ENCODE measurements around the gene NOP9. TPM values are rescaled to one million over a fixed set of nuclear protein-coding genes. Genes with fewer than 3 reads are reported as not detected.

NOP9 gene
- total RNA-seq, 3 donors from 2014 or later: 24.1 to 29.2 (median 29.1) TPM

DNA sequence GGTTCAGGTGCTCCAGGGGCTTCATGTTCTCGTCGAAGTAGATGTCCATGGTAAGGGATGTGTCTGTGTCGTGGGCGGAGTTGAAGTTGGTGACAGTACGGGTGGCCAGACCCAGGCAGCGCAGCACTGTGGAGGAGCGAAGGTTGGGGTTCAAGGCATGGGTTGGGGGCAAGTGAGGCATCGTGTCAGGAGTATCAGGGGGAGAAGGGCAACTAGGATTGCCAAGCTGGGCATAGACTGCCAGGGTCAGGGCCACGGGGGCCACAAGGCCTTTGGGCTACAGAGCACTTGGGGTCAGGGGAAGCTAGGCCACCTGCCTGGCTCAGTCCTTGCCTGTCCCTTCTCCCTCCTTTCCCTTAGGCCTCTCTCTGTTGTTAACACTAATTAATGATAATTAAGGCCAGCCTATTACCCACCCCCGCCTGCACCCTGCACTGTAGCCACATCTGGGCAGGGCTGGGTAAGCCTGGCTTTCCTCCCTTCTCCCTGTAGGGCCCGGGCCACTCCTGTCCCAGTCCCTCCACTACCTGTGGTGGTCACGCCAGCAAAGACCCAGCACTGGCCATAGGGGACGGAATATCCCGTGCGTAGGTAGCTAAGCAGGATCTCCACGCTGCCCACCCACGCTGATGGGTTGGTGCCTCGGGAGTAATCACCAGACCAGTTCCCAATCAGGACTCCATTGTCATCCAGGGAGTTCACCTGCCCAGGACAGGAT is 40.9 kb upstream of the NOP9 start:
- H3K4me3 ChIP-seq: no peak overlapping the region
- no peak for ATAC-seq
- H3K4me1 ChIP-seq (ENCODE audit: low read depth): no peaks in the 10 kb centered on the region
- no peaks in the 10 kb centered on the region for H3K36me3 ChIP-seq (ENCODE audit: low read depth)
- intact Hi-C loops (cut with DNase I, micrococcal nuclease): no loop called here
- TF ChIP-seq, protein P1, sequence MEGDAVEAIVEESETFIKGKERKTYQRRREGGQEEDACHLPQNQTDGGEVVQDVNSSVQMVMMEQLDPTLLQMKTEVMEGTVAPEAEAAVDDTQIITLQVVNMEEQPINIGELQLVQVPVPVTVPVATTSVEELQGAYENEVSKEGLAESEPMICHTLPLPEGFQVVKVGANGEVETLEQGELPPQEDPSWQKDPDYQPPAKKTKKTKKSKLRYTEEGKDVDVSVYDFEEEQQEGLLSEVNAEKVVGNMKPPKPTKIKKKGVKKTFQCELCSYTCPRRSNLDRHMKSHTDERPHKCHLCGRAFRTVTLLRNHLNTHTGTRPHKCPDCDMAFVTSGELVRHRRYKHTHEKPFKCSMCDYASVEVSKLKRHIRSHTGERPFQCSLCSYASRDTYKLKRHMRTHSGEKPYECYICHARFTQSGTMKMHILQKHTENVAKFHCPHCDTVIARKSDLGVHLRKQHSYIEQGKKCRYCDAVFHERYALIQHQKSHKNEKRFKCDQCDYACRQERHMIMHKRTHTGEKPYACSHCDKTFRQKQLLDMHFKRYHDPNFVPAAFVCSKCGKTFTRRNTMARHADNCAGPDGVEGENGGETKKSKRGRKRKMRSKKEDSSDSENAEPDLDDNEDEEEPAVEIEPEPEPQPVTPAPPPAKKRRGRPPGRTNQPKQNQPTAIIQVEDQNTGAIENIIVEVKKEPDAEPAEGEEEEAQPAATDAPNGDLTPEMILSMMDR (IDR thresholded peaks at IDR 0.05): no peak
- DNase-seq: peak in 1 of 3 donors; percentile 15
- no peaks in the 10 kb centered on the region for H3K9me3 ChIP-seq

DNA sequence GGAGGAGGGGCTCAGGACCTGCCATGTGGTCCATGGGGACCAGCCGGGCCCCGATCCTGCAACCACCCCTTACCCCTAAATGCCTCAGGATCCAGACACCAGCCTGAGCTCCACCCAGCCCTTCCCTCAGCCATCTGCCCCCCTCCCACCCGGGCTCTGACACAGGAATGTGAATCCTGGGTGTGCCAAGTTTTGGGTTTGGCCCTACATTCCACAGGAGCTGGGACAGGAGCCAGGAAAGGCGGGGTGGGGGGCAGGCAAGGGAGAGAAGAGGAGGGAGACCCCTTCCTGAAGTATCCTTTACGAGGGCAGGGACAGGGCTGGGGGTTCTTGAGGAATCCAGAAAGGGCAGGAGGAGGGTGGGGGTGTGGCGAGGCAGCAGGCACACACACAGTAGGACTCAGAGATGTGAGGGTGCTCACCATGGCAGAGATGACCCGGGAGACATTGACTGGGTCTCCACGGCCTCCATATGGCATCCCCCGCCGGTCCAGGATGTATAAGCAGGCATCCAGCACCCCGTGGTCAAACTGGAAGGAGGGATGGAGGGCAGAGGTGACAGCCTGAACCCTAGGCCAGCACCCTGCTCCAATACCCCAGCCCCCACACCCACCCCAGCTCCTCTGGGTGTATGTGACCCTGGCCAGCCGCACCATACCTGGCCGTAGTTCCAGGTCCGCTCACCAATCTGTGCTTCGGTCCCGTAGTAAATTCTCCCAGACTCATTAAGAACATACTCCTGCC is 40.2 kb upstream of the NOP9 start:
- Histone ChIP-seq H3K36me3 (ENCODE audit: low read depth) (no peaks in the 10 kb centered on the region), H3K4me3 (no peak overlapping the region), H3K4me1 (ENCODE audit: low read depth) (no peaks in the 10 kb centered on the region), H3K9me3 (no peaks in the 10 kb centered on the region)
- TF ChIP-seq, protein P1 (IDR thresholded peaks at IDR 0.05): no peak
- intact Hi-C loops (cut with DNase I, micrococcal nuclease): no loop called here
- no peak for ATAC-seq
- peak in 1 of 3 donors; percentile 18 for DNase-seq

GRCh38 chr14:24260026-24260779 is 39.4 kb upstream of the NOP9 start:
- no peaks in the 10 kb centered on the region for H3K9me3 ChIP-seq
- no peaks in the 10 kb centered on the region for H3K36me3 ChIP-seq (ENCODE audit: low read depth)
- no peaks in the 10 kb centered on the region for H3K4me1 ChIP-seq (ENCODE audit: low read depth)
- intact Hi-C loops (cut with DNase I, micrococcal nuclease): no loop called here
- ATAC-seq: no peak
- no peak overlapping the region for H3K4me3 ChIP-seq
- peak in 1 of 3 donors; percentile 7 for DNase-seq
- TF ChIP-seq, protein P1 (IDR thresholded peaks at IDR 0.05): no peak

- intact Hi-C loops (cut with DNase I, micrococcal nuclease): no loop called here
- Histone ChIP-seq H3K4me1 (ENCODE audit: low read depth) (no peaks in the 10 kb centered on the region), H3K4me3 (no peak overlapping the region), H3K9me3 (no peaks in the 10 kb centered on the region), H3K36me3 (ENCODE audit: low read depth) (no peaks in the 10 kb centered on the region)
- TF ChIP-seq, protein P1 (IDR thresholded peaks at IDR 0.05): no peak
- ATAC-seq: no peak
- DNase-seq: peak in 1 of 3 donors; percentile 5
Measured at GRCh38 chr14:24260780-24261157, 38.9 kb upstream of the NOP9 start.

DNA sequence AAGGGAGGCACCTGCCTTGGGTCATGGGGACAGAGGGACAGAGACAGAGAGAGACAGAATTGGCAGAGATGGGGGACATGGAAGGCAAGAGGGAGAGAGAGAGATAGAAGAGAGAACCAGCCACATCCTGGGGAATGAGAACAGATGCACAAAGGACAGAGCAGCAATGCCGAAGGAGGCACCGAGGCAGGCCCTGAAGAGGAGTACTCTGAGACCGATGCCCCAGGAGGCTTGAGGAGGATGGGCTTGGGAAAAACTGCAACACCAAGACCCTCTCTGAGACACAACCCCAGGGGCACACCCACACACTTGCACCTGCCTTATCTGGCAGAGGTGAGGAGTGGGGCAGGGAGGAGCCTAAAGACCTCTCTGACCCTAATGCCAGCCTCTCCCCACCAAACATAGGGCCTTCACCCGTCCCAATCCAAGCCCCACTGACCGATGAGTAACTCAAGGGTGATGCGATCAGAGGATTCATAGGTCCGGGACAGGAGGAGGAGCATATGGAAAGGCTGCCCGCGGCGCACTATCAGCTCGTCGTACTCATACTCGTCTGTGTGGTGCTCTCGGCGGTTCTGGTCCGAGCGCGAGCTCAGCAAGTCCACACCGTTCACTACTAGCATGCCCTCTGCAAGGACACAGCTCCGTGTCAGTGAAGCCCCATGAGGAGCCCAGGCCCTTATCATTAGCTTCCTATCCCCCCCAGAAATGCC is 38.2 kb upstream of the NOP9 start:
- TF ChIP-seq, protein P1 (IDR thresholded peaks at IDR 0.05): no peak
- no peaks in the 10 kb centered on the region for H3K9me3 ChIP-seq
- no peak for ATAC-seq
- H3K4me1 ChIP-seq (ENCODE audit: low read depth): no peaks in the 10 kb centered on the region
- no peaks in the 10 kb centered on the region for H3K36me3 ChIP-seq (ENCODE audit: low read depth)
- peak in 1 of 3 donors; percentile 14 for DNase-seq
- intact Hi-C loops (cut with DNase I, micrococcal nuclease): no loop called here
- no peak overlapping the region for H3K4me3 ChIP-seq
